HG03571 (cell line): ENCODE results near the gene GHITM.
"Not testable (repeated sequence)": the region's sequence is repeated elsewhere in the genome, so short reads cannot be mapped to it uniquely, and the experiment has no call there.

ENCODE experiments used
- ATAC-seq: cut with Tn5 transposase; IDR thresholded peaks from one replicate; pipeline ENCODE4 v1.9.1; 2021; ENCODE audit not compliant: unreplicated experiment

Gene GHITM

GRCh38 chr10:84175436-84175835 lies 36.1 kb downstream of the GHITM start:
- no peak for ATAC-seq

- no peak for ATAC-seq
These were observed 37.0 kb downstream of the GHITM start for GRCh38 chr10:84176351-84176750.

GRCh38 chr10:84176836-84177474 lies 37.6 kb downstream of the GHITM start:
- no peak for ATAC-seq

- ATAC-seq, result peak; percentile 40
These were observed 38.3 kb downstream of the GHITM start for GRCh38 chr10:84177541-84178141.

GRCh38 chr10:84178160-84178609 lies 38.9 kb downstream of the GHITM start:
- no peak for ATAC-seq

- peak; percentile 89 for ATAC-seq
These were observed 39.9 kb downstream of the GHITM start for GRCh38 chr10:84179059-84179710.

GRCh38 chr10:84180386-84180785 lies 41.1 kb downstream of the GHITM start:
- not testable (repeated sequence) for ATAC-seq

- ATAC-seq, result no peak
These were observed 42.3 kb downstream of the GHITM start for GRCh38 chr10:84181631-84182030.

- ATAC-seq, result no peak
These were observed 45.2 kb downstream of the GHITM start for GRCh38 chr10:84184517-84184916.

GRCh38 chr10:84185526-84186175 lies 46.3 kb downstream of the GHITM start:
- ATAC-seq, result no peak

- no peak for ATAC-seq
These were observed 49.5 kb downstream of the GHITM start for GRCh38 chr10:84188815-84189214.

- ATAC-seq, result no peak
These were observed 51.3 kb downstream of the GHITM start for GRCh38 chr10:84190621-84191020.

- no peak for ATAC-seq
These were observed 51.8 kb downstream of the GHITM start for GRCh38 chr10:84191106-84191505.

GRCh38 chr10:84193327-84193726 lies 54.0 kb downstream of the GHITM start:
- no peak for ATAC-seq

- no peak for ATAC-seq
These were observed 54.6 kb downstream of the GHITM start for GRCh38 chr10:84193846-84194423.

GRCh38 chr10:84194424-84195043 lies 55.2 kb downstream of the GHITM start, which contains the start of gene CDHR1:
CDHR1 (plus strand) TSS chr10:84194537; CDS start chr10:84194761, 224 bp downstream.
- peak; percentile 66 for ATAC-seq

GRCh38 chr10:84195044-84195830 lies 55.9 kb downstream of the GHITM start:
- ATAC-seq, result no peak

- ATAC-seq, result no peak
These were observed 56.8 kb downstream of the GHITM start for GRCh38 chr10:84196083-84196482.

GRCh38 chr10:84196941-84197340 lies 57.6 kb downstream of the GHITM start:
- no peak for ATAC-seq

- no peak for ATAC-seq
These were observed 58.3 kb downstream of the GHITM start for GRCh38 chr10:84197643-84198042.
